Activated CD8-positive, alpha-beta T cell treated with anti-CD3 and anti-CD28 coated beads for 36 hours (primary cell): ENCODE results near the gene DCUN1D1. TPM values are rescaled to one million over a fixed set of nuclear protein-coding genes. Genes with fewer than 3 reads are reported as not detected.

Source experiments
- ATAC-seq: fragments of 200-7000 bp; cut with Tn5 transposase; one replicate; pipeline ENCODE4 v1.10.0; 2021; ENCODE audit warnings: mild to moderate bottlenecking, moderate library complexity
- CTCF ChIA-PET: fragments of 350-600 bp; sonication (Branson Sonifier 250); formaldehyde crosslinking; loops from one replicate; lab custom pipeline; 2021; ENCODE audit warnings: antibody characterized with exemption; lab: Charles Lee
- POLR2A ChIA-PET: fragments of 350-600 bp; sonication (Branson Sonifier 250); formaldehyde crosslinking; loops from one replicate; lab custom pipeline; 2021; ENCODE audit warnings: antibody characterized with exemption; lab: Charles Lee
- DNase-seq: peaks from one replicate; pipeline ENCODE4 v3.0.0-alpha.2; 2020
- H3K27ac Mint-ChIP-seq: one replicate; pipeline ENCODE4 v1.8.0; 2021; ENCODE audit warnings: mild to moderate bottlenecking, mixed read lengths
- H3K27me3 Mint-ChIP-seq: one replicate; pipeline ENCODE4 v1.8.0; 2021; ENCODE audit warnings: mixed read lengths
- H3K36me3 Mint-ChIP-seq: one replicate; pipeline ENCODE4 v1.8.0; 2021; ENCODE audit warnings: low read depth, mixed read lengths
- H3K4me1 Mint-ChIP-seq: one replicate; pipeline ENCODE4 v1.8.0; 2021; ENCODE audit warnings: low read depth, mixed read lengths
- H3K4me3 Mint-ChIP-seq: one replicate; pipeline ENCODE4 v1.8.0; 2021; ENCODE audit warnings: mild to moderate bottlenecking, moderate library complexity, mixed read lengths
- H3K9me3 Mint-ChIP-seq: one replicate; pipeline ENCODE4 v1.8.0; 2021; ENCODE audit warnings: mixed read lengths
- intact Hi-C: fragments of 100-400 bp; cut with micrococcal nuclease; formaldehyde crosslinking; loops from one replicate; pipeline ENCODE4 v1.10.0; 2022
- total RNA-seq, 2 experiments: library from RNA; stranded (reverse); gene quantifications; one replicate each; pipeline ENCODE4 v1.2.3, GENCODE V29; 2021
- TF ChIP-seq, protein P1 (sequence below): fragments of 200-600 bp; IDR thresholded peaks from one replicate; pipeline ENCODE4 v1.8.0; 2022; ENCODE audit warnings: antibody characterized with exemption, mild to moderate bottlenecking

The DCUN1D1 gene
- total RNA-seq, 2 experiments from 2014 or later, result 39.6 to 43.2 TPM

DNA sequence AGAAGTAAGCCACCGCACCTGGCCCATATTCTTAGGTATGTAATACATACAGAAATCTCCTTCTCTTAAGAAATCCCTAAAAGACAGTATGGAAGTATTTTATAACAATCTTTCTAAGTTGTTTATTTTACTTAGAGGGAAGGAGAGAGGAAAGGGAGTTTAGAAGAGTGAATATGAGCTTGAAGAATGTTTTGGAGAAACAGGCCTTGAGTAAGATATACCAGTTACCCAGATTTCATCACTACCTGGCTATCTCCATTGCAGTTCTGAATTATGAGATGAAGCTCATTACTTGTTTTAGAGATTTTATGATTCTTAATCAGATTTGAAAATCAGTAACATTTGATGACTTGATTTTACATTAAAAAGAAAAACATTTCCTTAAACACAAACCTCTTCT, 71.9 kb downstream of the DCUN1D1 start:
- CTCF ChIA-PET, result interaction anchor here (1.2 to 3.0 kb wide), 3 partner anchors 9 to 194 kb away, joined by 4 to 16 read pairs (median 5); no protein-coding TSS in a partner anchor
- Mint-ChIP-seq H3K36me3 (peaks cover 14% of the 10 kb centered on the region), H3K27me3 (no peaks in the 10 kb centered on the region), H3K4me1 (peaks cover 38% of the 10 kb centered on the region), H3K9me3 (no peaks in the 10 kb centered on the region), H3K27ac (no peak overlapping the region), H3K4me3 (no peak overlapping the region)
- ATAC-seq, result no peak
- POLR2A ChIA-PET, result no interaction called here
- TF ChIP-seq, protein P1, sequence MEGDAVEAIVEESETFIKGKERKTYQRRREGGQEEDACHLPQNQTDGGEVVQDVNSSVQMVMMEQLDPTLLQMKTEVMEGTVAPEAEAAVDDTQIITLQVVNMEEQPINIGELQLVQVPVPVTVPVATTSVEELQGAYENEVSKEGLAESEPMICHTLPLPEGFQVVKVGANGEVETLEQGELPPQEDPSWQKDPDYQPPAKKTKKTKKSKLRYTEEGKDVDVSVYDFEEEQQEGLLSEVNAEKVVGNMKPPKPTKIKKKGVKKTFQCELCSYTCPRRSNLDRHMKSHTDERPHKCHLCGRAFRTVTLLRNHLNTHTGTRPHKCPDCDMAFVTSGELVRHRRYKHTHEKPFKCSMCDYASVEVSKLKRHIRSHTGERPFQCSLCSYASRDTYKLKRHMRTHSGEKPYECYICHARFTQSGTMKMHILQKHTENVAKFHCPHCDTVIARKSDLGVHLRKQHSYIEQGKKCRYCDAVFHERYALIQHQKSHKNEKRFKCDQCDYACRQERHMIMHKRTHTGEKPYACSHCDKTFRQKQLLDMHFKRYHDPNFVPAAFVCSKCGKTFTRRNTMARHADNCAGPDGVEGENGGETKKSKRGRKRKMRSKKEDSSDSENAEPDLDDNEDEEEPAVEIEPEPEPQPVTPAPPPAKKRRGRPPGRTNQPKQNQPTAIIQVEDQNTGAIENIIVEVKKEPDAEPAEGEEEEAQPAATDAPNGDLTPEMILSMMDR, result no peak
- intact Hi-C loops, result no loop called here
- no peak for DNase-seq

DNA sequence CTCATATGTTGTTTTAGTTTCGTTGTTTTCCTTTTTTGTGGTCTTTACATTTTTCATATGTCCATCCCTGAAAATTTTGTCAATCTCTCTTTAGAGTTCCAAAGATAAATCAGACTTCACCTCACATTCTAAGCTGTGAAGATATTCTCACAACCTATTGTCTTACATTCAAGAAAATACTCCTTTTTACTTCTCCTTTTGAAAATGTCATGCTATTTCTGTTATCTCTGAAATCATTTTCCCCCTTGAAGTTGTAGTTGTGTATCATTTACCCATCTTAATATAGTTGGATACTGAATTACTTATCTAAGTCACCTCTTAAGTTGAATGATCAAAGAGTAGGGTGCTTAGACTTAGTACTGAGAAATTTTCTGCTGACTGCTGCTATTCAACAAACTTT, 74.3 kb downstream of the DCUN1D1 start:
- Mint-ChIP-seq H3K27me3 (no peaks in the 10 kb centered on the region), H3K27ac (peak overlapping the region; percentile 2), H3K4me1 (peaks cover 16% of the 10 kb centered on the region), H3K9me3 (no peaks in the 10 kb centered on the region), H3K36me3 (peaks cover 15% of the 10 kb centered on the region), H3K4me3 (no peak overlapping the region)
- no peak for ATAC-seq
- CTCF ChIA-PET, result no interaction called here
- no peak for DNase-seq
- intact Hi-C loops, result no loop called here
- POLR2A ChIA-PET, result no interaction called here
- TF ChIP-seq, protein P1, result no peak

DNA sequence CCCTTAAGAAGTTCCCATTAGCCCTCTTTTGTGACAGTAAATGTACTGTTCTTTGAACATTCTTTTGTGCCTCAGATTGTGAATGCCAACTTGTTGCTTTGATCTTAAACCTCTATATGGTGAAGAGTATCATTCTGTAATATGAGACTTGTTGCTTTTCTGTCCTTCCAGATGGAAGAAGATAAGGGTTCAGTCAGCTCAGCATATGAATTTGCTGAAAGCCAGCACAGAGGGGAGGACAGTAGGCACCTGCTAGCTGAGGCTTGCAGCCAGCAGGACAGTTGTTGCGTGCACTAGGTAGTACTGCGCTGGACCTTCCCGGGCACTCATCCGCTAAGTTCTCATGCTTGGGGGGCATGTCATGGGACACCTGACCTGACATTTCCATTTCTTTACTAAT, 74.7 kb downstream of the DCUN1D1 start:
- ATAC-seq, result no peak
- CTCF ChIA-PET, result no interaction called here
- Mint-ChIP-seq H3K36me3 (peaks cover 15% of the 10 kb centered on the region), H3K4me3 (no peak overlapping the region), H3K9me3 (no peaks in the 10 kb centered on the region), H3K4me1 (peaks cover 13% of the 10 kb centered on the region), H3K27ac (peak overlapping the region; percentile 2), H3K27me3 (no peaks in the 10 kb centered on the region)
- DNase-seq, result no peak
- POLR2A ChIA-PET, result no interaction called here
- TF ChIP-seq, protein P1, result no peak
- intact Hi-C loops, result no loop called here

DNA sequence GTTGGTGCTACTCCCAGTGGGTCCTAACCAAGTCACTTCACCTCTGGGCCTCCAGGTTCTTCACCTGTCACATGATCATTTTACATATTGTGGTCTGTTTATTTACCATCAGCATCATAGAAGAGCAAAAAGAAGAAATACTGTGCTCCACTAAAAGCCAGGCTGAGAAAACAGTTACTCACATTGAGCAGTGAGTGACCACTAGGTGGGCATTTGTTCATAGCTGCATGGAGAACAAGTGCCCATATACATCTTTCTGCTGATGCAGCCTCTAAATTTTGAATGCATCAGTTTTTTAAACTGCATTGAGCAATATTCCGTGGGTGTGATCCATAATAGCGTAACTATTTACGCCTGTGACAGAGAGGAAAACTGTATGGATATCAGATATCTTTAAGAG, 76.2 kb downstream of the DCUN1D1 start:
- H3K9me3 Mint-ChIP-seq, result no peaks in the 10 kb centered on the region
- H3K36me3 Mint-ChIP-seq, result peaks cover 18% of the 10 kb centered on the region
- POLR2A ChIA-PET, result interaction anchor here (0.9 kb wide), 1 partner anchor 9 kb away, joined by 3 read pairs; no protein-coding TSS in a partner anchor

DNA sequence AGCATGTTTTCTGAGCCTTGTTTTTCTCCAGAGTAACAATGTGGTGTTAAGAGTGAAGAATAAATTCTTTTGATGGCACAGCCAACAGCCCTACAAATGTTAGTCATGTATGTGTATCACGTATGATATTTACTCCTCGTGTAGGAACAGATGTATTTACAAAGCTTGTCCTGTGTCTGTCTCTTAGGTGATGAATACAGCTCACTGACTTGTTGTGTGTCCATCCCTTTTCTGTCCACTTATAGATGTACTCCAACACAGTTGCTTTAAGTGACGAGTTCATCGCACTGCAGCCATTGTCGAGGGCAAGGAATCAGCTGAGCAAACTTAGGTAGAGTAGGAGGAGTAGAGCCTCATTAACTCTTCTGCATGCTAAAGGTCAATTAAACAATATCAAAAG, 78.1 kb downstream of the DCUN1D1 start:
- DNase-seq, result no peak
- TF ChIP-seq, protein P1, result no peak
- Mint-ChIP-seq H3K27ac (peak overlapping the region; percentile 18), H3K27me3 (no peaks in the 10 kb centered on the region), H3K9me3 (no peaks in the 10 kb centered on the region), H3K4me1 (no peaks in the 10 kb centered on the region), H3K36me3 (peaks cover 18% of the 10 kb centered on the region), H3K4me3 (no peak overlapping the region)
- no peak for ATAC-seq
- CTCF ChIA-PET, result interaction anchor here (1.6 kb wide), 1 partner anchor 188 kb away, joined by 6 read pairs; no protein-coding TSS in a partner anchor
- intact Hi-C loops, result no loop called here
- POLR2A ChIA-PET, result no interaction called here

More for the DNA sequence above, 76.2 kb downstream of the DCUN1D1 start:
- Mint-ChIP-seq H3K27me3 (no peaks in the 10 kb centered on the region), H3K4me1 (peaks cover 3% of the 10 kb centered on the region), H3K4me3 (no peak overlapping the region), H3K27ac (no peak overlapping the region)
- TF ChIP-seq, protein P1, result no peak
- intact Hi-C loops, result no loop called here
- ATAC-seq (no peak), DNase-seq (no peak)
- CTCF ChIA-PET, result interaction anchor here (0.9 to 1.2 kb wide), 3 partner anchors 11 to 199 kb away, joined by 3 to 4 read pairs (median 4); no protein-coding TSS in a partner anchor
